WTC11 (cell line): Measurements from ENCODE around the gene PTPRS.

Experiments
- CBFB ChIP-seq: sonication (generic); formaldehyde crosslinking; IDR thresholded peaks from 2 replicates; pipeline ENCODE4 v1.8.1; 2022; ENCODE audit warnings: mild to moderate bottlenecking, low read depth, missing genetic modification reagents
- CTCF ChIP-seq: fragments of 200-600 bp; IDR thresholded peaks from 2 replicates; pipeline ENCODE4 v1.8.0; 2022; ENCODE audit warnings: antibody characterized with exemption
- USF2 ChIP-seq: sonication (generic); formaldehyde crosslinking; IDR thresholded peaks from 2 replicates; pipeline ENCODE4 v1.8.1; 2023; ENCODE audit warnings: mild to moderate bottlenecking, missing genetic modification reagents, moderate library complexity

GRCh38 chr19:5309438-5310204 lies 31.0 kb downstream of the PTPRS start:
- no peak for TF ChIP-seq CTCF
- TF ChIP-seq CBFB, result no peak
- no peak for TF ChIP-seq USF2 (CRISPR knock-in tag)
